ENCODE measurements around the gene CD74.

The CD74 gene

GRCh38 chr5:150397146-150397781 lies 15.4 kb downstream of the CD74 start:
- Histone ChIP-seq H3K36me3 (ENCODE audit: low read length) (no peaks in the 10 kb centered on the region), H3F3A (ENCODE audit: insufficient read depth) (peaks cover 47% of the 10 kb centered on the region), H3K9ac (ENCODE audit: low read length) (no peak overlapping the region), H3K4me3 (ENCODE audit: insufficient read depth, low read length, poor library complexity, severe bottlenecking) (no peak overlapping the region), H2AFZ (ENCODE audit: low read depth, low read length, severe bottlenecking) (no peak overlapping the region), H3K4me2 (ENCODE audit: low read depth, low read length, poor library complexity, severe bottlenecking) (no peak overlapping the region), H4K20me1 (ENCODE audit: low read depth, low read length) (no peaks in the 10 kb centered on the region), H3K9me2 (replicated peaks; ENCODE audit: insufficient read depth, low read length) (no peaks in the 10 kb centered on the region), H3K27ac (ENCODE audit: low read depth, low read length) (no peak overlapping the region), H3K27me3 (ENCODE audit: low read length) (no peaks in the 10 kb centered on the region), H3K9me3 (ENCODE audit: insufficient read depth, low read length) (no peaks in the 10 kb centered on the region), H3K79me2 (ENCODE audit: insufficient read depth, low read length) (no peaks in the 10 kb centered on the region)
- TF ChIP-seq CTCF (IDR thresholded peaks at IDR 0.05; ENCODE audit: insufficient read depth, low read length, poor library complexity, severe bottlenecking) = no peak
- no peak for TF ChIP-seq EZH2phosphoT487 (conservative IDR thresholded peaks at IDR 0.05; ENCODE audit: low read length)

DNA sequence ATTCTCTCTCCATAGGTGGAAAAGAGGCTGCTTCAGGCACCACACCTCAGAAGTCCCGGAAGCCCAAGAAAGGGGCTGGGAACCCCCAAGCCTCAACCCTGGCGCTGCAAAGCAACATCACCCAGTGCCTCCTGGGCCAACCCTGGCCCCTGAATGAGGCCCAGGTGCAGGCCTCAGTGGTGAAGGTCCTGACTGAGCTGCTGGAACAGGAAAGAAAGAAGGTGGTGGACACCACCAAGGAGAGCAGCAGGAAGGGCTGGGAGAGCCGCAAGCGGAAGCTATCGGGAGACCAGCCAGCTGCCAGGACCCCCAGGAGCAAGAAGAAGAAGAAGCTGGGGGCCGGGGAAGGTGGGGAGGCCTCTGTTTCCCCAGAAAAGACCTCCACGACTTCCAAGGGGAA lies 16.4 kb downstream of the CD74 start:
- H3F3A ChIP-seq (ENCODE audit: insufficient read depth) = peaks cover 37% of the 10 kb centered on the region
- H4K20me1 ChIP-seq (ENCODE audit: low read depth, low read length) = no peaks in the 10 kb centered on the region
- no peak overlapping the region for H2AFZ ChIP-seq (ENCODE audit: low read depth, low read length, severe bottlenecking)
- H3K36me3 ChIP-seq (ENCODE audit: low read length) = no peaks in the 10 kb centered on the region
- H3K9me3 ChIP-seq (ENCODE audit: insufficient read depth, low read length) = no peaks in the 10 kb centered on the region
- H3K79me2 ChIP-seq (ENCODE audit: insufficient read depth, low read length) = no peaks in the 10 kb centered on the region
- no peak overlapping the region for H3K27ac ChIP-seq (ENCODE audit: low read depth, low read length)
- H3K9ac ChIP-seq (ENCODE audit: low read length) = no peak overlapping the region
- H3K4me3 ChIP-seq (ENCODE audit: insufficient read depth, low read length, poor library complexity, severe bottlenecking) = no peak overlapping the region
- H3K4me2 ChIP-seq (ENCODE audit: low read depth, low read length, poor library complexity, severe bottlenecking) = no peak overlapping the region
- H3K27me3 ChIP-seq (ENCODE audit: low read length) = no peaks in the 10 kb centered on the region
- TF ChIP-seq CTCF (IDR thresholded peaks at IDR 0.05; ENCODE audit: insufficient read depth, low read length, poor library complexity, severe bottlenecking) (no peak), EZH2phosphoT487 (conservative IDR thresholded peaks at IDR 0.05; ENCODE audit: low read length) (no peak)
- no peaks in the 10 kb centered on the region for H3K9me2 ChIP-seq (replicated peaks; ENCODE audit: insufficient read depth, low read length)

DNA sequence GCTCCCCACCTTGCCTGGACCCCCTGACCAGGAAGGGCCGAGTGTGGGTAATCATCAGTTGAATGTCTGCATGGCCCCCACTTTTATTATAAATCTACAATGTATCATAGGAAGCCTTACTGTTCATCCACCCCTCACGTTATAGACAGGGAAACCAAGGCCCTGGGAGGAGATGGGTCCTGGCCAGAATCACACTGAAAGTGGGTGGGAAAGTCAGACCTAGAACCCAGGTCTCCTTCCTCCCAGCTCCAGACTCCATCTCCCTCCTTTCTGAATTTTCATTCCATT lies 17.1 kb downstream of the CD74 start:
- H3K27me3 ChIP-seq (ENCODE audit: low read length) = no peaks in the 10 kb centered on the region
- no peak overlapping the region for H2AFZ ChIP-seq (ENCODE audit: low read depth, low read length, severe bottlenecking)
- no peaks in the 10 kb centered on the region for H4K20me1 ChIP-seq (ENCODE audit: low read depth, low read length)
- H3K79me2 ChIP-seq (ENCODE audit: insufficient read depth, low read length) = no peaks in the 10 kb centered on the region
- no peaks in the 10 kb centered on the region for H3K9me2 ChIP-seq (replicated peaks; ENCODE audit: insufficient read depth, low read length)
- no peaks in the 10 kb centered on the region for H3K36me3 ChIP-seq (ENCODE audit: low read length)
- H3K27ac ChIP-seq (ENCODE audit: low read depth, low read length) = no peak overlapping the region
- no peak overlapping the region for H3K4me3 ChIP-seq (ENCODE audit: insufficient read depth, low read length, poor library complexity, severe bottlenecking)
- H3K4me2 ChIP-seq (ENCODE audit: low read depth, low read length, poor library complexity, severe bottlenecking) = no peak overlapping the region
- H3K9me3 ChIP-seq (ENCODE audit: insufficient read depth, low read length) = no peaks in the 10 kb centered on the region
- TF ChIP-seq EZH2phosphoT487 (conservative IDR thresholded peaks at IDR 0.05; ENCODE audit: low read length) = no peak
- TF ChIP-seq CTCF (IDR thresholded peaks at IDR 0.05; ENCODE audit: insufficient read depth, low read length, poor library complexity, severe bottlenecking) = no peak
- peaks cover 30% of the 10 kb centered on the region for H3F3A ChIP-seq (ENCODE audit: insufficient read depth)
- no peak overlapping the region for H3K9ac ChIP-seq (ENCODE audit: low read length)

All from SU-DHL-6 (cell line).